ENCODE measurements around the gene ADPRHL1. TPM values are rescaled to one million over a fixed set of nuclear protein-coding genes. Genes with fewer than 3 reads are reported as not detected.
A peak's percentile ranks its signal among the peaks of the same experiment; 100 is the strongest.
"Not testable (repeated sequence)": the region's sequence is repeated elsewhere in the genome, so short reads cannot be mapped to it uniquely, and the experiment has no call there.

The ADPRHL1 gene
- total RNA-seq, 6 experiments from 2014 or later: 1.0 to 2.0 (median 1.5) TPM

- Mint-ChIP-seq H3K9me3 (no peaks in the 10 kb centered on the region), H3K27me3 (ENCODE audit: insufficient read depth) (no peaks in the 10 kb centered on the region; the same call in 1 of the 2 replicates), H3K27ac (no peak overlapping the region), H3K4me1 (ENCODE audit: low read depth) (peaks cover 9% of the 10 kb centered on the region; the same call in 1 of the 2 replicates), H3K36me3 (ENCODE audit: low read depth) (peaks cover 27% of the 10 kb centered on the region), H3K4me3 (no peak overlapping the region)
- no peak for TF ChIP-seq CTCF (IDR thresholded peaks at IDR 0.05)
- no peak for DNase-seq
These were observed 1.6 kb upstream of the ADPRHL1 start for GRCh38 chr13:113454936-113455335.

- no peak for TF ChIP-seq CTCF (IDR thresholded peaks at IDR 0.05)
- DNase-seq: no peak
- no peak overlapping the region for H3K27ac Mint-ChIP-seq
- H3K36me3 Mint-ChIP-seq (ENCODE audit: low read depth): peaks cover 27% of the 10 kb centered on the region
- H3K9me3 Mint-ChIP-seq: no peaks in the 10 kb centered on the region
- H3K27me3 Mint-ChIP-seq (ENCODE audit: insufficient read depth): peaks cover 2% of the 10 kb centered on the region; the same call in 1 of the 2 replicates
- peaks cover 9% of the 10 kb centered on the region; the same call in 1 of the 2 replicates for H3K4me1 Mint-ChIP-seq (ENCODE audit: low read depth)
- H3K4me3 Mint-ChIP-seq: no peak overlapping the region
These were observed 822 bp downstream of the ADPRHL1 start for GRCh38 chr13:113452466-113452865.

- Mint-ChIP-seq H3K27ac (no peak overlapping the region), H3K9me3 (no peaks in the 10 kb centered on the region), H3K4me3 (no peak overlapping the region), H3K36me3 (ENCODE audit: low read depth) (peaks cover 28% of the 10 kb centered on the region), H3K4me1 (ENCODE audit: low read depth) (peaks cover 9% of the 10 kb centered on the region; the same call in 1 of the 2 replicates), H3K27me3 (ENCODE audit: insufficient read depth) (peaks cover 2% of the 10 kb centered on the region; the same call in 1 of the 2 replicates)
- no peak for TF ChIP-seq CTCF (IDR thresholded peaks at IDR 0.05)
- no peak for DNase-seq
These were observed 1.3 kb downstream of the ADPRHL1 start for GRCh38 chr13:113451951-113452421.

GRCh38 chr13:113450861-113451620 is 2.2 kb downstream of the ADPRHL1 start:
- not testable (repeated sequence) for H3K27me3 Mint-ChIP-seq (ENCODE audit: insufficient read depth); H3K9me3 Mint-ChIP-seq; H3K4me1 Mint-ChIP-seq (ENCODE audit: low read depth); H3K4me3 Mint-ChIP-seq; H3K27ac Mint-ChIP-seq
- TF ChIP-seq CTCF (IDR thresholded peaks at IDR 0.05): peak; percentile 64
- H3K36me3 Mint-ChIP-seq (ENCODE audit: low read depth): peaks cover 28% of the 10 kb centered on the region
- DNase-seq: peak; percentile 18

- H3K4me1 Mint-ChIP-seq (ENCODE audit: low read depth); H3K27ac Mint-ChIP-seq; DNase-seq; H3K9me3 Mint-ChIP-seq; H3K27me3 Mint-ChIP-seq (ENCODE audit: insufficient read depth); H3K4me3 Mint-ChIP-seq: not testable (repeated sequence)
- H3K36me3 Mint-ChIP-seq (ENCODE audit: low read depth): peaks cover 22% of the 10 kb centered on the region
These were observed 2.9 kb downstream of the ADPRHL1 start for GRCh38 chr13:113450348-113450744.

GRCh38 chr13:113449693-113450347 is 3.5 kb downstream of the ADPRHL1 start:
- Mint-ChIP-seq H3K4me1 (ENCODE audit: low read depth) (peaks cover 9% of the 10 kb centered on the region; the same call in 1 of the 2 replicates), H3K27ac (no peak overlapping the region), H3K9me3 (no peaks in the 10 kb centered on the region), H3K4me3 (no peak overlapping the region), H3K27me3 (ENCODE audit: insufficient read depth) (peaks cover 2% of the 10 kb centered on the region; the same call in 1 of the 2 replicates), H3K36me3 (ENCODE audit: low read depth) (peaks cover 21% of the 10 kb centered on the region)
- no peak for DNase-seq
- no peak for TF ChIP-seq CTCF (IDR thresholded peaks at IDR 0.05)

Data from HFFc6 (cell line).